Keratinocyte (primary cell): ENCODE measurements around the gene CYP11A1. TPM values are rescaled to one million over a fixed set of nuclear protein-coding genes. Genes with fewer than 3 reads are reported as not detected.

ENCODE experiments used
- DNase-seq: peaks from one replicate; pipeline ENCODE4 v3.0.0-alpha.2; 2011; ENCODE audit warnings: low read depth, missing footprints, low spot score
- FAIRE-seq: peaks from 2 replicates; lab custom pipeline; 2011; peaks lifted over from hg19 to GRCh38; lab: Jason Lieb, UNC
- H2AFZ ChIP-seq: 2 replicates; pipeline ENCODE4 v1.6.0; 2012; ENCODE audit warnings: low read length, control low read depth, inconsistent platforms; ENCODE audit not compliant: control insufficient read depth
- H3K27ac ChIP-seq: 2 replicates; pipeline ENCODE4 v1.5.1; 2011; ENCODE audit warnings: low read length; ENCODE audit not compliant: control insufficient read depth, insufficient read depth
- H3K27me3 ChIP-seq: 3 replicates; pipeline ENCODE4 v1.6.0; 2011; ENCODE audit warnings: low read length; ENCODE audit not compliant: control insufficient read depth, insufficient read depth; ENCODE audit errors: extremely low read depth
- H3K36me3 ChIP-seq, 2 experiments: 2 replicates in 1 of 2; 3 replicates in 1 of 2; pipeline ENCODE4 v1.5.1; 2011; ENCODE audit warnings: low read length in 2 of 2, mild to moderate bottlenecking in 1 of 2; ENCODE audit not compliant: control insufficient read depth in 2 of 2, insufficient read depth in 2 of 2; ENCODE audit errors: extremely low read depth in 1 of 2
- H3K4me1 ChIP-seq: 3 replicates; pipeline ENCODE4 v1.5.1; 2011; ENCODE audit warnings: low read length; ENCODE audit not compliant: control insufficient read depth, insufficient read depth; ENCODE audit errors: extremely low read depth
- H3K4me2 ChIP-seq: 3 replicates; pipeline ENCODE4 v1.6.0; 2011; ENCODE audit warnings: low read depth, low read length; ENCODE audit not compliant: control insufficient read depth, insufficient read depth; ENCODE audit errors: extremely low read depth
- H3K4me3 ChIP-seq, 3 experiments: fragments of 200-600 bp in 1 of 3; sonication (generic) in 1 of 3; 2 replicates in 2 of 3; 3 replicates in 1 of 3; pipeline ENCODE4 v1.5.1; 2011 to 2016; ENCODE audit warnings: low read length in 3 of 3, mild to moderate bottlenecking in 3 of 3, control low read depth in 2 of 3, inconsistent platforms in 1 of 3, low read depth in 1 of 3, mixed read lengths in 1 of 3, mixed run types in 1 of 3, moderate library complexity in 1 of 3; ENCODE audit not compliant: control insufficient read depth in 2 of 3, insufficient read depth in 2 of 3; ENCODE audit errors: extremely low read depth in 1 of 3
- H3K79me2 ChIP-seq: 2 replicates; pipeline ENCODE4 v1.6.0; 2012; ENCODE audit warnings: low read length; ENCODE audit not compliant: control insufficient read depth, insufficient read depth
- H3K9ac ChIP-seq: 3 replicates; pipeline ENCODE4 v1.6.0; 2011; ENCODE audit warnings: low read length; ENCODE audit not compliant: control insufficient read depth, insufficient read depth; ENCODE audit errors: extremely low read depth
- H3K9me1 ChIP-seq: 3 replicates; pipeline ENCODE4 v1.6.0; 2011; ENCODE audit warnings: low read length; ENCODE audit not compliant: control insufficient read depth, insufficient read depth; ENCODE audit errors: extremely low read depth
- H3K9me3 ChIP-seq: 2 replicates; pipeline ENCODE4 v1.5.1; 2012; ENCODE audit warnings: low read depth, low read length; ENCODE audit not compliant: control insufficient read depth
- H4K20me1 ChIP-seq: 3 replicates; pipeline ENCODE4 v1.6.0; 2011; ENCODE audit warnings: low read length; ENCODE audit not compliant: control insufficient read depth, insufficient read depth; ENCODE audit errors: extremely low read depth
- CTCF ChIP-seq, 3 experiments: IDR thresholded peaks in 1 of 3; conservative IDR thresholded peaks in 1 of 3; optimal IDR thresholded peaks in 1 of 3; 2 replicates in 2 of 3; 3 replicates in 1 of 3; pipeline versions ENCODE3 to v1.5.1; 2011; ENCODE audit warnings: low read length in 3 of 3, mild to moderate bottlenecking in 3 of 3, moderate library complexity in 2 of 3, control low read depth in 1 of 3, inconsistent platforms in 1 of 3; ENCODE audit not compliant: insufficient read depth in 2 of 3; ENCODE audit errors: extremely low read depth in 1 of 3
- EZH2 ChIP-seq: IDR thresholded peaks from one replicate; pipeline ENCODE4 v1.6.1; 2012; ENCODE audit warnings: inconsistent platforms, mild to moderate bottlenecking, low read length, moderate library complexity
- dilution Hi-C: fragments of 300-500 bp; cut with MboI; formaldehyde crosslinking; loops from one replicate; pipeline ENCODE4 v1.7.0; 2020; ENCODE audit warnings: low sequenced_read_pairs; ENCODE audit not compliant: extremely low pct_ligation_motif_present
- polyA plus RNA-seq, 5 experiments: library from polyadenylated mRNA; depleted of rRNA in 3 of 5; stranded (reverse) in 3 of 5; stranded (forward) in 1 of 5; unstranded in 1 of 5; fragments of >200 nt; gene quantifications; 1 replicate in 1 of 5; 2 replicates in 3 of 5; 3 replicates in 1 of 5; pipeline versions ENCODE4 v1.2.1 to v1.2.3, GENCODE V29; 2011 to 2012; ENCODE audit warnings: missing spikeins in 2 of 5, low read depth in 1 of 5, low replicate concordance in 1 of 5

The CYP11A1 gene
- polyA plus RNA-seq, 1 donor (not counting 4 experiments of a cell fraction or from before 2014, with no cell fraction given): not detected

- Histone ChIP-seq H3K27ac (no peak overlapping the region), H3K9me3 (no peaks in the 10 kb centered on the region), H4K20me1 (peaks cover 3% of the 10 kb centered on the region), H3K9me1 (no peaks in the 10 kb centered on the region), H3K9ac (no peak overlapping the region), H3K4me3 (no peak overlapping the region), H3K36me3 (no peaks in the 10 kb centered on the region), H3K4me1 (no peaks in the 10 kb centered on the region), H3K4me2 (no peak overlapping the region), H3K79me2 (no peaks in the 10 kb centered on the region), H2AFZ (no peak overlapping the region), H3K27me3 (peaks cover 12% of the 10 kb centered on the region)
- DNase-seq (no peak), FAIRE-seq (no peak)
- TF ChIP-seq EZH2 (no peak), CTCF (optimal IDR thresholded peaks at IDR 0.05 in 1 of 3, IDR thresholded peaks at IDR 0.05 in 1 of 3, conservative IDR thresholded peaks at IDR 0.05 in 1 of 3; ENCODE audit: extremely low read depth in 1 of 3, insufficient read depth in 2 of 3, low read length in 3 of 3) (no peak)
- dilution Hi-C loops: no loop called here
These were observed 34.4 kb downstream of the CYP11A1 start for GRCh38 chr15:74333093-74333492.

GRCh38 chr15:74332611-74333010 is 34.8 kb downstream of the CYP11A1 start:
- H3K9ac ChIP-seq: no peak overlapping the region

More at GRCh38 chr15:74332611-74333010, 34.8 kb downstream of the CYP11A1 start:
- Histone ChIP-seq H3K27me3 (peaks cover 12% of the 10 kb centered on the region), H3K36me3 (no peaks in the 10 kb centered on the region), H2AFZ (no peak overlapping the region), H3K4me1 (no peaks in the 10 kb centered on the region), H3K27ac (no peak overlapping the region), H4K20me1 (peaks cover 3% of the 10 kb centered on the region), H3K9me3 (no peaks in the 10 kb centered on the region), H3K9me1 (no peaks in the 10 kb centered on the region), H3K79me2 (no peaks in the 10 kb centered on the region), H3K4me2 (no peak overlapping the region), H3K4me3 (no peak overlapping the region)
- TF ChIP-seq EZH2 (no peak), CTCF (optimal IDR thresholded peaks at IDR 0.05 in 1 of 3, IDR thresholded peaks at IDR 0.05 in 1 of 3, conservative IDR thresholded peaks at IDR 0.05 in 1 of 3; ENCODE audit: extremely low read depth in 1 of 3, insufficient read depth in 2 of 3, low read length in 3 of 3) (no peak)
- DNase-seq (no peak), FAIRE-seq (no peak)
- dilution Hi-C loops: no loop called here
